ENCODE results near the gene JAKMIP1. TPM values are rescaled to one million over a fixed set of nuclear protein-coding genes. Genes with fewer than 3 reads are reported as not detected.

The JAKMIP1 gene
- total RNA-seq, 1 experiment from 2014 or later = not detected

DNA sequence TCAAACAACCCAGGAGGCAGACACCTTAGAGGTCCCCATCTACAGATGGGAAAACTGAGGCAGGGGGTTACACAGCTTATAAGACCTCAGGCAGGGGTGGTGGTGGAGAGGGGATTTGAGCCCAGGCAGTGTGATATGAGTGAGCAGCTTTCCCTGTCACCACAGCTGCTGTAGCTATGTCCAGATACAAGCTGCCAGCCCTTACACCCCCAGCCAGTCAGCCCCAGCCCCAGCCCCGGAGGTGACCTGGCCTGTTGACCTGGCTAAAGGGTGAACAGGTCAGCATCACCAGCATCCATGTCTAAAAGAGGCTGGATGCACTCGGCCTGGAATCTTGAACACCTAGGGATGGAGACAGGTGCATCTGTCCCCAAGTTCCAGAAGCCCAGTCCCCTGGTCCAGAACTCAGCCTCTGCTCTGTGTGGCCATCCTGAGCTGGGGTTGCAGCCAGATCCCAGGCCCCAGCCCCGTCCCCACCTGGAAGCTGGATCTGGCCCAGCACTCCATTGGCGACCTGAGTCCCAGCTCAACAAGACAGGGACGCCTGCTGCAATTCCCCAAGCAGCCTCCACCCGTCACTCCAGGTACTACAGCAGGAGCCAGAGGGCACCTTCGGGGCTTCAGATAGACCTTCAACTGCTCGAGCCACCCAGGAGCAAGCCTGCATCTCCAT lies 89.5 kb downstream of the JAKMIP1 start:
- in situ Hi-C loops (cut with HindIII; ENCODE audit: low pct_unique_long_range_greater_than_20kb, low sequenced_read_pairs) (no loop called here), intact Hi-C loops (cut with micrococcal nuclease; ENCODE audit: unreplicated experiment) (no loop called here)
- TF ChIP-seq, protein P1, sequence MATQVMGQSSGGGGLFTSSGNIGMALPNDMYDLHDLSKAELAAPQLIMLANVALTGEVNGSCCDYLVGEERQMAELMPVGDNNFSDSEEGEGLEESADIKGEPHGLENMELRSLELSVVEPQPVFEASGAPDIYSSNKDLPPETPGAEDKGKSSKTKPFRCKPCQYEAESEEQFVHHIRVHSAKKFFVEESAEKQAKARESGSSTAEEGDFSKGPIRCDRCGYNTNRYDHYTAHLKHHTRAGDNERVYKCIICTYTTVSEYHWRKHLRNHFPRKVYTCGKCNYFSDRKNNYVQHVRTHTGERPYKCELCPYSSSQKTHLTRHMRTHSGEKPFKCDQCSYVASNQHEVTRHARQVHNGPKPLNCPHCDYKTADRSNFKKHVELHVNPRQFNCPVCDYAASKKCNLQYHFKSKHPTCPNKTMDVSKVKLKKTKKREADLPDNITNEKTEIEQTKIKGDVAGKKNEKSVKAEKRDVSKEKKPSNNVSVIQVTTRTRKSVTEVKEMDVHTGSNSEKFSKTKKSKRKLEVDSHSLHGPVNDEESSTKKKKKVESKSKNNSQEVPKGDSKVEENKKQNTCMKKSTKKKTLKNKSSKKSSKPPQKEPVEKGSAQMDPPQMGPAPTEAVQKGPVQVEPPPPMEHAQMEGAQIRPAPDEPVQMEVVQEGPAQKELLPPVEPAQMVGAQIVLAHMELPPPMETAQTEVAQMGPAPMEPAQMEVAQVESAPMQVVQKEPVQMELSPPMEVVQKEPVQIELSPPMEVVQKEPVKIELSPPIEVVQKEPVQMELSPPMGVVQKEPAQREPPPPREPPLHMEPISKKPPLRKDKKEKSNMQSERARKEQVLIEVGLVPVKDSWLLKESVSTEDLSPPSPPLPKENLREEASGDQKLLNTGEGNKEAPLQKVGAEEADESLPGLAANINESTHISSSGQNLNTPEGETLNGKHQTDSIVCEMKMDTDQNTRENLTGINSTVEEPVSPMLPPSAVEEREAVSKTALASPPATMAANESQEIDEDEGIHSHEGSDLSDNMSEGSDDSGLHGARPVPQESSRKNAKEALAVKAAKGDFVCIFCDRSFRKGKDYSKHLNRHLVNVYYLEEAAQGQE (IDR thresholded peaks at IDR 0.05; ENCODE audit: insufficient read depth in 1 of 2, low read depth in 2 of 2, low read length in 1 of 2) = no peak
- no peak for TF ChIP-seq TCF7L2 (IDR thresholded peaks at IDR 0.05; ENCODE audit: low read depth, low read length)
- no peak for TF ChIP-seq POLR2AphosphoS5 (IDR thresholded peaks at IDR 0.05; ENCODE audit: low read depth, low read length)
- no peak for TF ChIP-seq SIN3A (IDR thresholded peaks at IDR 0.05; ENCODE audit: borderline replicate concordance, insufficient read depth, low read depth, low read length)
- TF ChIP-seq, protein P2, sequence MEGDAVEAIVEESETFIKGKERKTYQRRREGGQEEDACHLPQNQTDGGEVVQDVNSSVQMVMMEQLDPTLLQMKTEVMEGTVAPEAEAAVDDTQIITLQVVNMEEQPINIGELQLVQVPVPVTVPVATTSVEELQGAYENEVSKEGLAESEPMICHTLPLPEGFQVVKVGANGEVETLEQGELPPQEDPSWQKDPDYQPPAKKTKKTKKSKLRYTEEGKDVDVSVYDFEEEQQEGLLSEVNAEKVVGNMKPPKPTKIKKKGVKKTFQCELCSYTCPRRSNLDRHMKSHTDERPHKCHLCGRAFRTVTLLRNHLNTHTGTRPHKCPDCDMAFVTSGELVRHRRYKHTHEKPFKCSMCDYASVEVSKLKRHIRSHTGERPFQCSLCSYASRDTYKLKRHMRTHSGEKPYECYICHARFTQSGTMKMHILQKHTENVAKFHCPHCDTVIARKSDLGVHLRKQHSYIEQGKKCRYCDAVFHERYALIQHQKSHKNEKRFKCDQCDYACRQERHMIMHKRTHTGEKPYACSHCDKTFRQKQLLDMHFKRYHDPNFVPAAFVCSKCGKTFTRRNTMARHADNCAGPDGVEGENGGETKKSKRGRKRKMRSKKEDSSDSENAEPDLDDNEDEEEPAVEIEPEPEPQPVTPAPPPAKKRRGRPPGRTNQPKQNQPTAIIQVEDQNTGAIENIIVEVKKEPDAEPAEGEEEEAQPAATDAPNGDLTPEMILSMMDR (IDR thresholded peaks at IDR 0.05) = no peak
- DNase-seq (ENCODE audit: low read depth, low spot score) (no peak), ATAC-seq (no peak)
- H3K4me3 ChIP-seq (ENCODE audit: low read depth in 2 of 2, low read length in 2 of 2) = no peak overlapping the region
- ChIA-PET CTCF (no interaction called here), POLR2A (no interaction called here)
- no peaks in the 10 kb centered on the region for H3K36me3 ChIP-seq (ENCODE audit: control insufficient read depth, insufficient read depth, low read length)
- no peak overlapping the region for H3K27ac ChIP-seq (ENCODE audit: low read length)
- H3K4me1 ChIP-seq (ENCODE audit: control insufficient read depth, insufficient read depth, low read length) = no peaks in the 10 kb centered on the region
- no TSS peak for BruUV-seq (replicated peaks)
- H3K9me3 ChIP-seq (ENCODE audit: control insufficient read depth, insufficient read depth, low read depth, low read length) = no peaks in the 10 kb centered on the region
- H3K27me3 ChIP-seq (ENCODE audit: control insufficient read depth, insufficient read depth, low read length) = no peaks in the 10 kb centered on the region; the same call in 1 of the 2 replicates

DNA sequence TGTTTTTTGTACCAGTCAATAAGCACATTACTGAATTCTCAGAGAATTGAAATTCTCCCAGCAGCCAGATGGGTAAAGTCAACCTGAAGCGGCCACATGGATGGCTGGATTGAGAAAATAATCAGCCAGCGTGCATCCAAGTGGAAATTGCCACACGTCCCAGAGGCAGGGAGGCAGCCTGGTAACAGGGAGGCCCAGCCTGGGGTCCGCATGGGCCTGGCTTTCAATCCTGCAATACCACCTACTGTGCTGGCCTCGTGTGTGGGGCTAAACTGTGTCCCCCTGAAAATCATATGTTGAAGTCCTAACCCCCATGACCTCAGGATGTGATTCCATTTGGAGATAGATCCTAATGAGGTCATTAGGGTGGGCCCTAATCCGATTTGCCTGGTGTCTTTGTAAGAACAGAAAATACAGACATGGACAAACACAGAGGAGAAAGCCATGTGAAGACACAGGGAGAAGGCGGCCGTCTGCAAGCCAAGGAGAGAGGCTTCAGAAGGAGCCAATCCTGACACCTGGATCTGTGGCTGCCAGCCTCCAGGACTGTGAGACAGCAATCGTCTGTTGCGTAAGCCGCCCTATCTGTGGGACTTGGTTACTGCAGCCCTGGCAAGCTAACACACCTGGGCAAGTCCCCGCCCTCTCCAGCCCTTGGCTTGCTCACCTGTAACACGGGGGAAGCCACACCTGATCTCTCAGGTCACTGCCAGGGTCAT lies 90.3 kb downstream of the JAKMIP1 start:
- ATAC-seq (peak; percentile 73), DNase-seq (ENCODE audit: low read depth, low spot score) (no peak)
- Histone ChIP-seq H3K36me3 (ENCODE audit: control insufficient read depth, insufficient read depth, low read length) (no peaks in the 10 kb centered on the region), H3K4me3 (ENCODE audit: low read depth in 2 of 2, low read length in 2 of 2) (no peak overlapping the region), H3K27me3 (ENCODE audit: control insufficient read depth, insufficient read depth, low read length) (no peaks in the 10 kb centered on the region; the same call in 1 of the 2 replicates), H3K9me3 (ENCODE audit: control insufficient read depth, insufficient read depth, low read depth, low read length) (no peaks in the 10 kb centered on the region), H3K4me1 (ENCODE audit: control insufficient read depth, insufficient read depth, low read length) (no peaks in the 10 kb centered on the region), H3K27ac (ENCODE audit: low read length) (no peak overlapping the region)
- ChIA-PET POLR2A (no interaction called here), CTCF (no interaction called here)
- in situ Hi-C loops (cut with HindIII; ENCODE audit: low pct_unique_long_range_greater_than_20kb, low sequenced_read_pairs) = no loop called here
- intact Hi-C loops (cut with micrococcal nuclease; ENCODE audit: unreplicated experiment) = no loop called here
- TF ChIP-seq, protein P2 (IDR thresholded peaks at IDR 0.05) = peak; percentile 55; the same call in 1 of the 2 replicates
- TF ChIP-seq POLR2AphosphoS5 (IDR thresholded peaks at IDR 0.05; ENCODE audit: low read depth, low read length) = no peak
- TF ChIP-seq, protein P1 (IDR thresholded peaks at IDR 0.05; ENCODE audit: insufficient read depth in 1 of 2, low read depth in 2 of 2, low read length in 1 of 2) = no peak
- BruUV-seq (replicated peaks) = no TSS peak
